GM18520 (cell line): Measurements from ENCODE around the gene RRAS.

Experiments
- ATAC-seq: cut with Tn5 transposase; IDR thresholded peaks from one replicate; pipeline ENCODE4 v1.9.1; 2021; ENCODE audit not compliant: unreplicated experiment

Gene RRAS

GRCh38 chr19:49655570-49656455, 15.9 kb upstream of the RRAS start:
- no peak for ATAC-seq

- no peak for ATAC-seq
Observed at GRCh38 chr19:49654581-49654980, 14.6 kb upstream of the RRAS start.

GRCh38 chr19:49653466-49653806, 13.5 kb upstream of the RRAS start:
- ATAC-seq = no peak

GRCh38 chr19:49652551-49653465, 12.9 kb upstream of the RRAS start:
- ATAC-seq = no peak

- ATAC-seq = no peak
Observed at GRCh38 chr19:49651820-49652550, 12.0 kb upstream of the RRAS start.

- ATAC-seq = no peak
Observed at GRCh38 chr19:49651029-49651819, 11.3 kb upstream of the RRAS start.

- ATAC-seq = no peak
Observed at GRCh38 chr19:49646586-49646985, 6.6 kb upstream of the RRAS start.

- no peak for ATAC-seq
Observed at GRCh38 chr19:49645995-49646394, 6.1 kb upstream of the RRAS start.

- ATAC-seq = no peak
Observed at GRCh38 chr19:49645592-49645991, 5.6 kb upstream of the RRAS start.

- no peak for ATAC-seq
Observed at GRCh38 chr19:49643466-49643865, 3.5 kb upstream of the RRAS start.

- ATAC-seq = no peak
Observed at GRCh38 chr19:49642492-49643035, 2.6 kb upstream of the RRAS start.

- ATAC-seq = peak; percentile 58
Observed at GRCh38 chr19:49641688-49642491, 1.9 kb upstream of the RRAS start, which contains the start of gene SCAF1. SCAF1 (plus strand) TSS chr19:49642209; CDS start chr19:49645027, 2,818 bp downstream.

- ATAC-seq = no peak
Observed at GRCh38 chr19:49639401-49640112, 386 bp downstream of the RRAS start.

- no peak for ATAC-seq
Observed at GRCh38 chr19:49637821-49638738, 1.9 kb downstream of the RRAS start.

GRCh38 chr19:49636233-49636932, 3.6 kb downstream of the RRAS start:
- no peak for ATAC-seq

GRCh38 chr19:49635530-49636232, 4.3 kb downstream of the RRAS start:
- ATAC-seq = no peak
